KMS-11 (cell line): Measurements from ENCODE around the gene COA1.

Source experiments
- H2AFZ ChIP-seq: fragments of 200-600 bp; sonication (generic); 2 replicates; pipeline ENCODE4 v1.6.1; 2016; ENCODE audit warnings: antibody characterized with exemption, mixed run types, low read depth
- H3K27ac ChIP-seq: fragments of 200-600 bp; sonication (generic); 2 replicates; pipeline ENCODE4 v1.6.1; 2016; ENCODE audit warnings: mild to moderate bottlenecking, mixed run types
- H3K27me3 ChIP-seq: fragments of 200-600 bp; sonication (generic); 2 replicates; pipeline ENCODE4 v1.6.1; 2017; ENCODE audit warnings: mild to moderate bottlenecking, low read depth, mixed run types, moderate library complexity; ENCODE audit not compliant: insufficient read depth
- H3K36me3 ChIP-seq: fragments of 200-600 bp; sonication (generic); 2 replicates; pipeline ENCODE4 v1.6.1; 2017; ENCODE audit warnings: mild to moderate bottlenecking, mixed run types; ENCODE audit not compliant: insufficient read depth
- H3K4me1 ChIP-seq: fragments of 200-600 bp; sonication (generic); 2 replicates; pipeline ENCODE4 v1.6.1; 2016; ENCODE audit warnings: mild to moderate bottlenecking, low read depth, mixed run types; ENCODE audit not compliant: poor library complexity, severe bottlenecking
- H3K4me2 ChIP-seq: fragments of 200-600 bp; sonication (generic); 2 replicates; pipeline ENCODE4 v1.7.0; 2016; ENCODE audit warnings: mild to moderate bottlenecking, mixed run types
- H3K4me3 ChIP-seq: fragments of 200-600 bp; sonication (generic); IDR thresholded peaks from 2 replicates; pipeline ENCODE4 v1.6.1; 2017; ENCODE audit warnings: low read depth, low read length, mixed read lengths; ENCODE audit not compliant: insufficient read depth
- H3K79me2 ChIP-seq: fragments of 200-600 bp; sonication (generic); 2 replicates; pipeline ENCODE4 v1.6.1; 2016; ENCODE audit warnings: low read depth, mixed run types; ENCODE audit not compliant: insufficient read depth
- H3K9ac ChIP-seq: fragments of 200-600 bp; sonication (generic); 2 replicates; pipeline ENCODE4 v1.6.1; 2016; ENCODE audit warnings: mild to moderate bottlenecking, mixed run types
- H4K20me1 ChIP-seq: fragments of 200-600 bp; sonication (generic); 2 replicates; pipeline ENCODE4 v1.6.1; 2016; ENCODE audit warnings: mild to moderate bottlenecking, mixed run types; ENCODE audit not compliant: insufficient read depth
- TF ChIP-seq, protein P1 (sequence below): fragments of 200-600 bp; sonication (generic); conservative IDR thresholded peaks from 2 replicates; pipeline ENCODE4 v1.6.1; 2017; ENCODE audit warnings: low read depth, mild to moderate bottlenecking, antibody characterized with exemption, low read length, moderate library complexity, mixed read lengths

Gene COA1

DNA sequence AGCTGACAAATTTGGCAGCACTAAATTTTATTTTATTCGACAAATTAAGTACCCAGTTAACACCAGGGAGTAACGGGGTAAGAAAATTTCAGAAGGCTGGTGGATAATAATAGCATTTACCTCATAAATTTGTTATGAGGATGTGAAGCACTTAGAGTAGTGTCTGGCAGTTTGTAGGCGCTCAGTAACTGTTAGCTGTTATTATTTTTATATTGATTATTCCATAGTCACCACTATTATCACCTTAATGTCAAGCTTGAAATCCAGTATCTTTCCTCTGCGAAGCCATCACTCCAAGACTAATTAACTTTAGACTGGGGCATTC is 563 bp upstream of the COA1 start:
- H3K4me1 ChIP-seq, result peaks cover 36% of the 10 kb centered on the region

DNA sequence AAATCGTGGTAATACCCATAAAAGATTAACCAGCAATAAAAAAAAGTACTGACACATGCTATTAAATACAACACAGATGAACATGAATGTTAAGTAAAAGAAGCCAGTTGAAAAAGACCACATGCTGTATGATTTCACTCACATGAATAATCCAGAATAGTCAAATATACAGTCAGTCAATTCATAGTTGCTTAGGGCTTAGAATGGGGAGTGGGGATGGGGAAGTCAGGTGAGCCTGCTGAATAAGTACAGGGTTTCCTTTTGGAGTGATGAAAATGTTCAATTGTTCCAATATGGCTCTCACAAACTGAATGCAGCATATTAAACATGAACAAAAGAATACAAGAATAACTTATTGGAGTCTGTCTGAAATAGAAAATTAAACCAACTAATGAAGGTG is 1.8 kb downstream of the COA1 start:
- peaks cover 10% of the 10 kb centered on the region; the same call in 1 of the 2 replicates for H4K20me1 ChIP-seq
- peak overlapping the region; percentile 6; the same call in 1 of the 2 replicates for H3K4me2 ChIP-seq
- no peak overlapping the region for H3K4me3 ChIP-seq
- H3K27ac ChIP-seq, result no peak overlapping the region
- peaks cover 40% of the 10 kb centered on the region for H3K4me1 ChIP-seq
- H3K9ac ChIP-seq, result no peak overlapping the region
- no peak overlapping the region for H2AFZ ChIP-seq
- TF ChIP-seq, protein P1, sequence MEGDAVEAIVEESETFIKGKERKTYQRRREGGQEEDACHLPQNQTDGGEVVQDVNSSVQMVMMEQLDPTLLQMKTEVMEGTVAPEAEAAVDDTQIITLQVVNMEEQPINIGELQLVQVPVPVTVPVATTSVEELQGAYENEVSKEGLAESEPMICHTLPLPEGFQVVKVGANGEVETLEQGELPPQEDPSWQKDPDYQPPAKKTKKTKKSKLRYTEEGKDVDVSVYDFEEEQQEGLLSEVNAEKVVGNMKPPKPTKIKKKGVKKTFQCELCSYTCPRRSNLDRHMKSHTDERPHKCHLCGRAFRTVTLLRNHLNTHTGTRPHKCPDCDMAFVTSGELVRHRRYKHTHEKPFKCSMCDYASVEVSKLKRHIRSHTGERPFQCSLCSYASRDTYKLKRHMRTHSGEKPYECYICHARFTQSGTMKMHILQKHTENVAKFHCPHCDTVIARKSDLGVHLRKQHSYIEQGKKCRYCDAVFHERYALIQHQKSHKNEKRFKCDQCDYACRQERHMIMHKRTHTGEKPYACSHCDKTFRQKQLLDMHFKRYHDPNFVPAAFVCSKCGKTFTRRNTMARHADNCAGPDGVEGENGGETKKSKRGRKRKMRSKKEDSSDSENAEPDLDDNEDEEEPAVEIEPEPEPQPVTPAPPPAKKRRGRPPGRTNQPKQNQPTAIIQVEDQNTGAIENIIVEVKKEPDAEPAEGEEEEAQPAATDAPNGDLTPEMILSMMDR, result no peak
- no peaks in the 10 kb centered on the region for H3K27me3 ChIP-seq
- H3K79me2 ChIP-seq, result peaks cover 65% of the 10 kb centered on the region
- H3K36me3 ChIP-seq, result no peaks in the 10 kb centered on the region; the same call in 1 of the 2 replicates

More for the DNA sequence above, 563 bp upstream of the COA1 start:
- H2AFZ ChIP-seq, result peak overlapping the region; percentile 99
- TF ChIP-seq, protein P1, result no peak
- peaks cover 41% of the 10 kb centered on the region for H3K79me2 ChIP-seq
- H3K4me3 ChIP-seq, result no peak overlapping the region
- peaks cover 10% of the 10 kb centered on the region; the same call in 1 of the 2 replicates for H4K20me1 ChIP-seq
- peak overlapping the region; percentile 82 for H3K9ac ChIP-seq
- H3K27me3 ChIP-seq, result no peaks in the 10 kb centered on the region
- peak overlapping the region; percentile 98 for H3K4me2 ChIP-seq
- peak overlapping the region; percentile 66; the same call in 1 of the 2 replicates for H3K27ac ChIP-seq
- H3K36me3 ChIP-seq, result no peaks in the 10 kb centered on the region; the same call in 1 of the 2 replicates

DNA sequence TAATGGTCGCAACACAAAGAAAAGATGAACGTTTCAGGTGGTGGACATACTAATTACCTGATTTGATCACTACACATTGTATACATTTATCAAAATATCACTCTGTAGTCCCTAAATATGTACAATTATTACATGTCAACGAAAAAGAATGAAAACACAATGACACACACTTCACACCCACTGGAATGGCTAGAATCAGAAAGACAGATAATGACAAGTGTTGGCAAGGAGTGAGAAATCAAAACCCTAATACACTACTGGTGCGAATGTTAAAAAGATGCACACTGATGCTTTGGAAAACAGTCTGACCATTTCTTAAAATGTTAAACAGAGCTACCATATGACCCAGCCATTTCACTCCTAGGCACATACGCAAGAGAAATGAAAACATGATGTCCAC is 2.3 kb downstream of the COA1 start:
- no peak overlapping the region for H3K4me3 ChIP-seq
- TF ChIP-seq, protein P1, result no peak
- H4K20me1 ChIP-seq, result peaks cover 10% of the 10 kb centered on the region; the same call in 1 of the 2 replicates
- no peak overlapping the region for H3K27ac ChIP-seq
- no peak overlapping the region for H3K9ac ChIP-seq
- no peak overlapping the region for H2AFZ ChIP-seq
- 0 out of 2 replicates have a peak overlapping the region, but pooled peaks have one; percentile 6 for H3K4me2 ChIP-seq
- peaks cover 40% of the 10 kb centered on the region for H3K4me1 ChIP-seq
- H3K36me3 ChIP-seq, result no peaks in the 10 kb centered on the region; the same call in 1 of the 2 replicates
- no peaks in the 10 kb centered on the region for H3K27me3 ChIP-seq
- H3K79me2 ChIP-seq, result peaks cover 70% of the 10 kb centered on the region

DNA sequence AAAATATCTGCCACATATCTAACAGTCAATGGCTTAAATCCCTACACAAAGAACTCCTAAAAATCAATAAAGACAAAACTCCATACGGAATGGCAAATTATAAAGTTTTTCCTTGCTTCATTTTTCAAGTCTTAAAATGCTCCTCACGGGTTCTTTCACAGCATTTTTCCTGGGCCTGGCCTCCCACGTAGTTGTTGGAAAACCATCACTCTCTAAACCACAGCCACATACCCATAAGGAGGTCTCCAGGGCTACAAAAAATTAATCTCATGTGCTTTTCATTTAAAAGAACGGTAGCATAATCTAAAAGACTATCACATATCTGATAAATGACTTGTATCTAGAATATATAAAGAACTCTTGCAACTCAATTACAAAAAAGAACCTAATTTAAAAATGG is 2.9 kb downstream of the COA1 start:
- no peak overlapping the region for H3K4me2 ChIP-seq
- H3K27ac ChIP-seq, result no peak overlapping the region
- H3K36me3 ChIP-seq, result no peaks in the 10 kb centered on the region; the same call in 1 of the 2 replicates
- no peak overlapping the region for H3K9ac ChIP-seq
- peaks cover 10% of the 10 kb centered on the region; the same call in 1 of the 2 replicates for H4K20me1 ChIP-seq
- H2AFZ ChIP-seq, result no peak overlapping the region
- no peak overlapping the region for H3K4me3 ChIP-seq
- TF ChIP-seq, protein P1, result no peak
- peaks cover 75% of the 10 kb centered on the region for H3K79me2 ChIP-seq
- H3K4me1 ChIP-seq, result peaks cover 44% of the 10 kb centered on the region
- H3K27me3 ChIP-seq, result no peaks in the 10 kb centered on the region
